Superior temporal gyrus (tissue), 1 donor: Measurements from ENCODE around the gene GON4L.
"Not testable (repeated sequence)": the region's sequence is repeated elsewhere in the genome, so short reads cannot be mapped to it uniquely, and the experiment has no call there.

Source experiments
- DNase-seq: peaks from one replicate; pipeline ENCODE4 v3.0.0-alpha.2; 2016; ENCODE audit errors: extremely low spot score

Gene GON4L

GRCh38 chr1:155871390-155871789 is 14.4 kb upstream of the GON4L start:
- DNase-seq: peak; percentile 98

GRCh38 chr1:155867766-155868165 is 10.8 kb upstream of the GON4L start:
- DNase-seq: no peak

GRCh38 chr1:155864393-155864792 is 7.4 kb upstream of the GON4L start:
- DNase-seq: no peak

GRCh38 chr1:155861896-155862295 is 4.9 kb upstream of the GON4L start:
- DNase-seq: no peak

- DNase-seq: no peak
Measured at GRCh38 chr1:155860970-155861510, 4.0 kb upstream of the GON4L start.

- DNase-seq: peak; percentile 93
Measured at GRCh38 chr1:155859881-155860871, 3.2 kb upstream of the GON4L start.

GRCh38 chr1:155859234-155859829 is 2.3 kb upstream of the GON4L start, which contains the start of gene SYT11:
Gene SYT11 (plus strand): TSS chr1:155859567. CDS start chr1:155859762, 195 bp downstream.
- peak; percentile 99 for DNase-seq

GRCh38 chr1:155858800-155859233 is 1.8 kb upstream of the GON4L start:
- DNase-seq: no peak

GRCh38 chr1:155856257-155856974 is 598 bp downstream of the GON4L start:
- no peak for DNase-seq

GRCh38 chr1:155850345-155850744 is 6.7 kb downstream of the GON4L start:
- no peak for DNase-seq

- DNase-seq: no peak
Measured at GRCh38 chr1:155847823-155848529, 9.0 kb downstream of the GON4L start.

- DNase-seq: no peak
Measured at GRCh38 chr1:155844860-155845421, 12.1 kb downstream of the GON4L start.

- DNase-seq: no peak
Measured at GRCh38 chr1:155840386-155840785, 16.6 kb downstream of the GON4L start.

- no peak for DNase-seq
Measured at GRCh38 chr1:155835548-155835947, 21.5 kb downstream of the GON4L start.

GRCh38 chr1:155834927-155835399 is 22.1 kb downstream of the GON4L start:
- not testable (repeated sequence) for DNase-seq

- no peak for DNase-seq
Measured at GRCh38 chr1:155834296-155834926, 22.6 kb downstream of the GON4L start.

GRCh38 chr1:155833665-155834295 is 23.2 kb downstream of the GON4L start:
- no peak for DNase-seq

GRCh38 chr1:155831279-155831976 is 25.6 kb downstream of the GON4L start:
- no peak for DNase-seq

- no peak for DNase-seq
Measured at GRCh38 chr1:155827450-155827849, 29.6 kb downstream of the GON4L start.
